HG03064 (cell line): ENCODE measurements around the gene TBC1D32.
"Not testable (repeated sequence)": the region's sequence is repeated elsewhere in the genome, so short reads cannot be mapped to it uniquely, and the experiment has no call there.

Experiments used
- ATAC-seq: cut with Tn5 transposase; IDR thresholded peaks from one replicate; pipeline ENCODE4 v1.9.1; 2021; ENCODE audit warnings: low read depth; ENCODE audit not compliant: unreplicated experiment

The TBC1D32 gene

DNA sequence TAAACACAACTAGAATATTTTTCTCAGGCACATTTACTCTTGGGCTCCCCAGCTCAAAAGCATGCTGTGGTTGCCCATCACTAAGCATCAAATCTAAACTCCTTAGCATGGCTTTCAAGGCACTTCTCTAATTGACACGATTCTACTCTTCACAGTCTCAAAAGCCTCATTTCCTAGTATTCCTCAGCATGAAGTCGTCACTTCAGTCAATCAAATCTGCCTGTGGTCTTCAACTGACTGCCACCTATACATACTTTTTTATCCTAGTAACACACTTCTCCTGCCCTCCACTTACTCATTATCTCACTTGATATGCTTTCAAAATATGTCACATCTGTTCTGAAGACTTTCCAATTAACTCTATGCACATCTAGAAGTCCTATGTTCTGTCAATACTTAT is 110.3 kb downstream of the TBC1D32 start:
- no peak for ATAC-seq

DNA sequence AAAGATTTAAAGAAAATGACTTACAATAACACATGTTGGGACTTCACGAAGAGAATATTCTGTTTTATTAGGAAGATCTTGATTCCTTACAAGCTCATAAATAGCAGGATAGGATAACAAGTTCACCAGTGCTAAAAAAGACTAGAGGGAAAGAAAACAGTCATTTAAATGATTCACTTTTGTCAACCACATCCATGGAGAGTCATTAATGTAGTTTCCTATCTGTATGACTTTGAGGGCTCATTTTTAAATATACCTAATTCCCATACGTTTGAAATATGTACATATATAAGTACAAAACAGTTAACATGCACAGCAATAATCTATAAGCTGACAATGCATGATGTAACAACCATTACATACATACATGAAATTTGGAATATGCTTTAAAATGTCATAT is 111.1 kb downstream of the TBC1D32 start:
- ATAC-seq, result no peak

DNA sequence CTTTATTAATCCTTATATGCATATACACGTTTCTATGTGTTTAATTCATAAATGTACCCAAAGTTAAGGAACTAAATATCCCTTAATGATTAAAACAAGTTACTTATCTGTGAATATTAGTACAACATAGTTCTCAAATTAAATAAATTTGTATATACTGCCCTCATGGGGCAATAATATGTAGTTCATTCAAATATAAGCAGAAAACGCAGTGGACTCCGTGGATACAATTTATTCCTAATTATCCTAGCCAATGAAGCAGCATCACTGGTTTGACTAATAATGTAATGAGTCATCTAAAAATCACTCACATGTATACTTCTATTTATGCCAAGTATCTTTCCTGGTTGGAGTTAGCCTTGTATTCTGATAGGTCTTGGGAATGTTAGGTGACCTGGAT is 111.6 kb downstream of the TBC1D32 start:
- ATAC-seq, result no peak

DNA sequence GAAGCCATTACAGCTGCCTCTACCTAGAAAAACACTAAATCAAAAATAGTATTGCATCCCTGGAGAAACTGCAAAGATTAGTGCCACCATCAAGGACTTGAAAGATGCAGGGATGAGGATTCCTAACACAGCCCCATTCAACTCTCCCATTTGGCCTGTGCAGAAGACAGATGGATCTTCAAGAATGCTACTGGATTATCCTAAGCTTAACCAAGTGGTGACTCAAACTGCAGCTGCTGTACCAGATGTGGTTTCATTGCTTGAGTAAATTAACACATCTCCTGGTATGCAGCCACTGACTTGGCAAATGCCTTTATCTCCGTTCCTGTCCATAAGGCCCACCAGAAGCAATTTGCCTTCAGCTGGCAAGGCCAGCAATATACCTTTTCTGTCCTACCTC is 117.4 kb downstream of the TBC1D32 start:
- ATAC-seq, result no peak

DNA sequence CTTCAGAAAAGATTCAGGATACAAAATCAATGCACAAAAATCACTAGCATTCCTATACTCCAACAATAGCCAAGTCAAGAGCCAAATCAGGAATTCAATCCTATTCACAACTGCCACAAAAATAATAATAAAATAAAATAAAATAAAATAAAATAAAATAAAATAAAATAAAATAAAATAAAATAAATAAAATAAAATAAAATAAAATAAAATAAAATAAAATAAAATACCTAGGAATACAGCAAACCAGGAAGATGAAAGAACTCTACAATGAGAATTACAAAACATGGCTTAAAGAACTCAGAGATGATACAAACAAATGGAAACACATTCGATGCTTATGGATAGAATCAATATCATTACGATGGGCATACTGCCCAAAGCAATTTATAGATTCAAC is 120.9 kb downstream of the TBC1D32 start:
- not testable (repeated sequence) for ATAC-seq

DNA sequence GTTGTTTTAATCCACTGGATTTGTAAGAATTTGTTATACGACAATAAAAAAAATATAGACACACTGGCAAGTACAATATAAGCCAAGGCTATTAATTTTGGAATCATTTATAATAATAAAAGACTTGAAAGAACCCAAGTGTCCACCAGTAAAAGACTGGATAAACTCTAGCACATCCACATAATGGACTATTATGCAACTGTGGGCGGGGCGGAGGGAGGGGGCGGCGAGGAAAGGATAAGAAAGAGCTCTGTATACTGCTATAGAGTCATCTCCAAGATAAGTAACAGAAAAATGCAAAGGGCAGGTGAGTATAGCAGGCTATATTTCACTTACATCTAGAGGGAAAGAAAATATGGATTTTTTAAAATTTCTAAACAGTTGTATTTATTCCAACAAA is 123.3 kb downstream of the TBC1D32 start:
- no peak for ATAC-seq

- ATAC-seq, result no peak
Observed at GRCh38 chr6:121205569-121205968, 128.7 kb downstream of the TBC1D32 start.

DNA sequence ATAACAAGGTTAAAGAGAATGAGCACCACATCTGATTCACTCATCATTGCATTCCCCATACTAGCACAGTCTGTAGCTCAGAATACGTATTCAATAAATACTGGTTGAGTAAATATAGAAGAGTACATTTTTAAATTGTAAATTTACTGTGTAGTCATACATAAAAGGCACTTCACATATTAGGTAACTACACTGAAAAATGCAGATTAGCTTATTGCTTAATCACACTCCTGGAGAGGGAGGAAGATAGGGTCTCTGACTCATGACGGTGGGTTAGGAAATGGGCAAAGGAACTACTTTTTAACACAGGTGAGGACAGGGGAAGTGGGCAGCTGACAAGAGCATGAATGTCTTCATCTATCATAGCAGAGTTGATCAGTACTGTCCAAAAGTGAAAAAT is 133.2 kb downstream of the TBC1D32 start:
- ATAC-seq, result no peak

- ATAC-seq, result not testable (repeated sequence)
Observed at GRCh38 chr6:121196042-121196441, 138.2 kb downstream of the TBC1D32 start.

DNA sequence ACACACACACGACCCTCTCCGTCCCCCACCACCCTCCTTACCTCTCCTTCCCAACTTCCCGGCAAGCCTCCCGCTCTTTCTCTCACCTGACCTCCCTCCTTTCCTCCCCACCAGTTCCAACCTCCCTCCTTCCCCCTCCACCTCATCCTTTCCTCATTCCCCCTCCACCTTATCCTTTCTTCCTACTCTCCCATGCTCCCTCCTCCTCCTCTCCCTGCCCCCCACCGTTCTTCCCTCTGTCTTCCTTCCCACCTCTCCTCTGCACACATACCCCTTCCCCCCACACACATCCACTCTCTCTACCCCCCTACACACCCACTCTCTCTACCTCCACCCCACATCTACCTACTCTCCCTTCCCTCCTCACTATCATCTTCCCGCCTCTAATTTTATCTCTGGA is 144.2 kb downstream of the TBC1D32 start:
- ATAC-seq, result no peak

DNA sequence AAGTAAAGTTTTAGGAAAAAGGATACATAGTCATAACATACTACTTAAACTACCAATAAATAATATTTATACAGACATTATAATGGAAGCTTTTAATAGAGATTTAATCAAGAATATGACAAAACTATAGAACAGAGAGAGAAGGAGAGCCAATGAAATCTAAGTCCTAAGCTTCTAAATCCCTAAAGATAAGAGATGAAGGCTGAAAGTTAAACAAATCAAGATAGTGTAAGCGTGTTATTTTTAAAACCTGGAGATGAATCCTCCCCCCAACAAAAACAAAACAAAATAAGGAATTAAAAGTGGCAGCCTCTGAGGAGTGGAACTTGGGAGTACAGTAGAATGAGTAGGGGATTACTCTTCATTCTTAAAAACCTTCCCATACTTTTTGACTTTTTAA is 145.9 kb downstream of the TBC1D32 start:
- ATAC-seq, result no peak

- ATAC-seq, result no peak
Observed at GRCh38 chr6:121187833-121188200, 146.5 kb downstream of the TBC1D32 start.

DNA sequence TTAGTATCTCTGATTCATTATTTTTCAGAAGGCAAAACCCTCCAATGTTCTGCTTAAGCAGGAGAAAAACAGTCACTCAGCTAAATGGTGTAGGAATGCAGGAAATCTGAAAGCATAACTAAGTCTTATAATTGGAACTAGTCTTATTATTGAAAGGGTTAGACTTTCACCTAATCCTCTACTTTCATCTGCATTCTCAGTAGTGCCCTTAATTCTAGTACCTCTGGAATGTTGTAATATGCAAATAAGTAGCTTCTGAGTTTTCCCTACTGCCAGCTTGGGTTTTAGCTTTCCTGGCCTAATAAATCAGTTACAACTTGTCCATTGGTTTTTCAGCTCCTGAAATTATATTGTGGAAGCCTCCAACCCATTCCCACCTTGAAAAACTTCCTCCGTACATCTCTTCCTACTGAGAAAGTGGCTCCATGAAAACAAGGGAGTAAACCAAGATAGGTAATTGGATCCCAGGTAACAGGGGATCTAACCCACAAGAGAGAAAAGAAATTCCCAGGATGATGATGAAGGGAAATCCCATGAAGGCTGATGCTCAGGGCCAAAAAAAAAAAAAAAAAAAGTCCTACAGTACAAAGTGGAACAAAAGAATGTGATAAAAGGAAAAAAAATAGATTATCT is 147.0 kb downstream of the TBC1D32 start:
- ATAC-seq, result no peak

DNA sequence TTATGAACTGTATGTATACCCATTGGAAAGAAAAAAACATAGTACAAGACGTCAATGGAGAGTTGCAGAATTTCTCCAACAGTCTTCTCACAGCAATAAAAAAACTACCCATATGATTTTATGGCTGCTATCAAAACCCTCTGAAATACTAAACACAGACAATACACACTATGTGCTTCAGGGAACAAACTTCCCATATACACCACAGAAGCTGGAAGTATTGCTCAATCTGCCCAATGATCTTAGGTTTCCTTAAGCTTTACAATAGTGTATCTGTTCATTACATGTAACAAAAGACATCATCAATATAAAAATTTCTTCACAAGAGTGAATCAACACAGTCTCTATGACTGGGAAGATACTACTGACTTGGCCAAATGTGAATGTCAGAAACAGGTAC is 150.5 kb downstream of the TBC1D32 start:
- no peak for ATAC-seq

- ATAC-seq, result no peak
Observed at GRCh38 chr6:121175827-121176226, 158.5 kb downstream of the TBC1D32 start.

DNA sequence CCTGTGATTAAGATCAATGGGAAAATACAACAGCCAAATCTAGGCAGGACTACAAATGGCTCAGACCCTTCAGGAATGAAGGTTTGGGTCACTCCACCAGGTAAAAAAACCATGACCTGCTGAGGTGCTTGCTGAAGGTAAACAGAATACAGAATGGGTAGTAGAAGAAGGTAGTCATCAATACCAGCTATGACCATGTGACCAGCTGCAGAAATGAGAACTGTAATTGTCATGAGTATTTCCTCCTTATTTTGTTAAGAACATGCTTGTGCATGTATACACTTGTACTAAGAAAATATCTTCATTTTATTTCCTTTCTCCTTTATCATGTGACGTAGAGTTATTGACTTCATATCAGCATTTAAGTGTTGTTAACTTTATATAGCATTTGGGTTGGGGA is 161.8 kb downstream of the TBC1D32 start:
- not testable (repeated sequence) for ATAC-seq

- no peak for ATAC-seq
Observed at GRCh38 chr6:121171879-121172278, 162.4 kb downstream of the TBC1D32 start.

- ATAC-seq, result no peak
Observed at GRCh38 chr6:121161886-121162285, 172.4 kb downstream of the TBC1D32 start.

DNA sequence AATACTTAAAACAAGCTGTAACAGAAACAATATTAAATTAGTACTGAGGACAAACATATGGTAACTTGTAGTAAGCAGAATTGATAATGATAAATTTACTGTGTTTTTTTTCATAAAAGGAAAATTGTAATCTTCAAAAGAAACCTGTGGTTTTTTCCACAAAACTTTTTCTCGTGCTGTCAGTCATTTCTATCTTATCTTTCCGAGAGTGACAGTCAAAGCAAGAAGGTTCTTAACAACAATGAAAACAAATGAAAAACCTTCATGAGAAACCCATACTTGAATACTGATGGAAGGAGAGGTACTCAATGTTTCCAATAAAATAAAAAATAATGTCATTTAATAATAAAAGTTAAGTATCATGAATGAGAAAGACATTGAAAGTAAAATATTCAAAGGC is 174.0 kb downstream of the TBC1D32 start:
- ATAC-seq, result no peak

DNA sequence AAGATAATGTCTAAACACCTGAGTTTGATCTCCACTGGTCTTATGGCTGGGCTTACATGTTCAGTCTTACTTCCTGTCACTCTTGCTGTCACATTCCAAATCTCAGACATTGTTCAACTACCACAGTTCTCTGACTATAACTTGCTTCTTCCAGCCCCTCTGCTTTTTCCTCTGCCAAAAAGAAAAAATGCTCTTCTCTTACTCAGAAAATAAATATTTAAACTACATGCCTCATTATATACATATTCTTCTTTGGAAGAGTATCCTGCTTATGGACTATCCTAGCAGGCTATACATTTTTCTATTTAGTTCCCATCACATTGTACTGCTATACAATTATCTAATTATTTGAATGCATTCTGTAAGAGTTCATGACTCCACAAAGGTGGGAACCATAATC is 175.4 kb downstream of the TBC1D32 start:
- no peak for ATAC-seq

DNA sequence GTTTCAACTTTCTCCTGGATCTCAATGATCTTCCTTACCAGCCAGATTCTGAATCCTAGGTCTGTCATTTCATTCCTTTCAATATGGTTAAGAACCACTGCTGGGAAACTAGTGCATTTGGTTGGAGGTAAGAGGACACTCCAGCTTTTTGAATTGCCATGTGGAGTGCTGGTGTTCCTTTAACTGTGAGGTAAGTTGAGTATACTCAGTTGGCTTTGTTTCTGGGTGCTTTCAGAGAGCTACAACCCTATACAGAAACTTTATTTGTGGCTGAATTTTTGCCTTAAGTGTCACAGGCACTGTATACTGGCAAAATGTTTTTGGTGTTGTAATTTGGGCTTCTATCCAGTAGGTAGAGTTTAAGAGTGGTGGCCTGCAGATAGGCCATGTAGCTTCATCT is 175.8 kb downstream of the TBC1D32 start:
- ATAC-seq, result no peak

- no peak for ATAC-seq
Observed at GRCh38 chr6:121157906-121158305, 176.4 kb downstream of the TBC1D32 start.

DNA sequence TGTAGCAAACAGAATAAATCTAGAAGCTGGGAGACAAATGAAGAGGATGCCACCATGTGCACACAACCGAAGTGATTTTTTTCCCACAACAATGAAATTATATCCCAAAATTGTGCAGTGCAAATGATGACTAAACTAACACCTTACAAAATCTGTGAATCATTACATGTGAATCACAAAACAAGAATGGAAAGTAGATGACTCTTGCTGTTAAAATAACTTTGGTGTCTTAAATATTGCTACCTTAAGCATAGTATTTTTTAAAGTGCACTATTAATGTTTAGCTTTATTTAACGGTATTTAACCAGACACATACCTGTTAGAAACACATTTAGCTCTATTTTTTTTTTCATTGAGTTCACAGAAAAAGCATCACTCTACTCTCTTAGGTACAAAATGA is 190.8 kb downstream of the TBC1D32 start:
- no peak for ATAC-seq
